OCI-LY1 (cell line): Measurements from ENCODE around the gene PTPRJ.

Experiments
- EZH2 ChIP-seq: fragments of 200-600 bp; sonication (generic), shearing (Covaris generic); IDR thresholded peaks from 2 replicates; pipeline ENCODE4 v1.8.0; 2017; ENCODE audit warnings: borderline replicate concordance, mixed run types, mild to moderate bottlenecking, antibody characterized with exemption, low read length, moderate library complexity, mixed read lengths
- TF ChIP-seq, protein P1 (sequence below): fragments of 200-600 bp; sonication (generic), shearing (Covaris generic); IDR thresholded peaks from 2 replicates; pipeline ENCODE4 v1.5.1; 2017; ENCODE audit warnings: mild to moderate bottlenecking, antibody characterized with exemption, low read length, moderate library complexity, mixed read lengths

DNA sequence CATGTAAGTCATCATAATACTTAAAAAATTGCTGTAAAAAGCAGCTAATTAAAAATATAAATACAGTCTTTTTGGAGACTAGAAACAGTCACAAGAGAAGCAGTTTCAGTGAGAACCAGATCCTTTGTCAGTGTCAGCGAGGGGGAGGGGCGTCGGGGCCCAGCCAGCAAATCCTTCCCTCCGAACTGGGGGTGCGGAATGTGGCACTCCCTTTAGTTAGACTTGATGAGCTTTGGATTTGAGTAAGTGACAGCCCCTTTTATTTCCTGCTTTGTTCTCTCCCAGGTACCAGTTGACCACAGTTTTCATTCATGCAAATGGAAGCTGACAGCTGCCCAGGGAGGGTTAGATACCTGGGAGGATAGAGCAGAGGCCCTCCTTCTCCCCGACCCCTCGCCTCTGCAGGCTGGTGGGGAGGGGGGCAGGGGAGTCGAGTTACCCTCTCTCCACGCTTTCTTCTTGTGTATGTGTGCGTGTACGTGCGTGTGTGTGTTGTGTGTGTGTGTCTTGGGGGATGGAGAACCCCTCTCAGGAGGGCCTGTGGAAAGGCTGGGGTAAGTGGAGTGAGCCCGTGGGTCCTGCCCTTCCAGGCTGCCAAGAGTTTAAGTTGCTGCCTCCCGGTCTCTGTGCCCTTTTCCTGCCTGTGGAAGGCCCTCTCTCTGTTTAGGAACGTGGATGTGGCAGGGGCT lies 38.3 kb downstream of the PTPRJ start:
- TF ChIP-seq, protein P1, sequence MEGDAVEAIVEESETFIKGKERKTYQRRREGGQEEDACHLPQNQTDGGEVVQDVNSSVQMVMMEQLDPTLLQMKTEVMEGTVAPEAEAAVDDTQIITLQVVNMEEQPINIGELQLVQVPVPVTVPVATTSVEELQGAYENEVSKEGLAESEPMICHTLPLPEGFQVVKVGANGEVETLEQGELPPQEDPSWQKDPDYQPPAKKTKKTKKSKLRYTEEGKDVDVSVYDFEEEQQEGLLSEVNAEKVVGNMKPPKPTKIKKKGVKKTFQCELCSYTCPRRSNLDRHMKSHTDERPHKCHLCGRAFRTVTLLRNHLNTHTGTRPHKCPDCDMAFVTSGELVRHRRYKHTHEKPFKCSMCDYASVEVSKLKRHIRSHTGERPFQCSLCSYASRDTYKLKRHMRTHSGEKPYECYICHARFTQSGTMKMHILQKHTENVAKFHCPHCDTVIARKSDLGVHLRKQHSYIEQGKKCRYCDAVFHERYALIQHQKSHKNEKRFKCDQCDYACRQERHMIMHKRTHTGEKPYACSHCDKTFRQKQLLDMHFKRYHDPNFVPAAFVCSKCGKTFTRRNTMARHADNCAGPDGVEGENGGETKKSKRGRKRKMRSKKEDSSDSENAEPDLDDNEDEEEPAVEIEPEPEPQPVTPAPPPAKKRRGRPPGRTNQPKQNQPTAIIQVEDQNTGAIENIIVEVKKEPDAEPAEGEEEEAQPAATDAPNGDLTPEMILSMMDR = no peak
- TF ChIP-seq EZH2 = no peak
